Activated CD8-positive, alpha-beta memory T cell treated with anti-CD3 and anti-CD28 coated beads, Interleukin-2, amount 50 U/mL, for 24 hours (primary cell): ENCODE results near the gene TMEM179B.
"Not testable (repeated sequence)": the region's sequence is repeated elsewhere in the genome, so short reads cannot be mapped to it uniquely, and the experiment has no call there.

Experiments
- DNase-seq: peaks from one replicate; pipeline ENCODE4 v3.0.0-alpha.2; 2020; ENCODE audit errors: extremely low read depth

The TMEM179B gene

DNA sequence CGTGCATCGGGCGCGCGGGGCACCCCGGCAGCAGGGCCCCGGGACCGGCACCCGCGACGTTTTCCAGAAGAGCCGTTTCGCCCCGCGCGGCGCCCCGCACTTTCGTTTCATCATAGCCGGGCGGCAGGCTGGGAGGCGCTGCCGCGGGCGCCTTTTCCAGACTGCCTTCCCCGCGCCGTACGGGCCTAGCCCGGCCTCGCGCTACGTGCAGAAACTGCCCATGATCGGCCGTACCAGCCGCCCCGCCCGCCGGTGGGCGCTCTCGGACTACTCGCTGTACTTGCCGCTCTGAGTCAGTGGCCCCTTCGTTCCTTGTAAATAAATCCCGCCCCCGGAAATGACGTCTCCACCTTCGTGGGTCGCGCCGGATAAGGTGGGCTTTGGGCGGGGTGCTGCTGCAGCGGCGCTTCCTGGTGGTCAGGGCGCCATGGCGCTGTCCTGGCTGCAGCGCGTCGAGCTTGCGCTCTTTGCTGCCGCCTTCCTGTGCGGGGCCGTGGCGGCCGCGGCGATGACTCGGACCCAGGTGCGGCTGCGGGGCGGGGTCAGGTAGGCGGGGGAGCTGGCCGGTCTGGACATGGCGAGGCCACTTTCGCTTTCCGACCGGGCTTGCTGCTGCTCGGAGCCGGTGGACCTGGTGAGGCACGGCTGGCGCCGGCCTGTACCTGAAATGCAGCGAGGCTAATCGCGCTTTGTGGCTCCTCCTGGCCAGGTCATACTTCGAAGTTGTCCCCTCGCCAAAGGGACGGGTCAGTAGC, at the start of gene TMEM179B:
TMEM179B (plus strand) TSS at position 398 of the 755 bp plus-strand sequence; CDS start at position 428, 30 bp downstream.
- peak; percentile 99 for DNase-seq

- no peak for DNase-seq
Observed at GRCh38 chr11:62747475-62748160, 39.6 kb upstream of the TMEM179B start.

- not testable (repeated sequence) for DNase-seq
Observed at GRCh38 chr11:62749931-62750330, 37.3 kb upstream of the TMEM179B start.

- DNase-seq = no peak
Observed at GRCh38 chr11:62752177-62752785, 34.9 kb upstream of the TMEM179B start.

- no peak for DNase-seq
Observed at GRCh38 chr11:62752994-62753735, 34.0 kb upstream of the TMEM179B start.

DNA sequence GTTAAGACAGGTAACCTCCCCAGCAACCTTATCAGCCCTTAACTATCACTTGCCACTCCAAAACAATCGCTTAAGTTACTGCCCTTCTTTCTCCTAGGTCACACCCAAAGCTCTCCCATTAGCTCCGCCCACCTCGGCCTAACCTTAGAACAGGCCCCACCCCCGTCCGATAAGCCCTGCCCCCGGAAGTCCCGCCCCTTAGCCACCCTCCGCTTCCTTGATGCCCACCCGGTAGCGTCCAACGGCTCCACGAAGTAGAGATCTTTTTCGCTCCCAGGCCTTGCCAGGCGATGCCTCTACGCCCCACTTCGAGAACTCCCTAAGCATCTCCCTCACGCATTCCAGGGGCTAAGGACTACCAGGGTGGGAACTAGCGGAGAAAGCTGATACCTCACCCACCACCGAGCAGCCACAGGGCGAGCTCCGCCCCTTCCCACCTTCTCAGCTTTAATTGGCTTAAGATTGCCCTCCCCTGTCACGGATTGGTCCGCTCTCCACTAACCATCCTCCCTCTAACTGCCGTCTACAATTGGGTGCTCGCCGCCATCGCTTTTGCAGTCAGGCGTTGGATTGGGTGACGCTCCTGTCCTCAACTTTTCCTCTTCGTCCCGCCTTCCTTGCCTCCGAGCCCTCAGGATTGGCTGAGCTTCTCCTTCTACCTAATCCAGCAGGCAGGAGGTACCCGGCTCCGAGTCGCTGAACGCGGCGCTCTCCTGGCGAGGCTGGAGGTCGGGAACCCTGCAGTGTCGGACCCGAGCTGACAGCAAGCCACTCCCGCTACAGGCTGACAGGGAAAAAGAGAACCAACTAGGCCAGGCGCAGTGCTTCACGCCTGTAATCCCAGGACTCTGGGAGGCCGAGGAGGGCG, 33.2 kb upstream of the TMEM179B start, which contains the start of gene ZBTB3:
ZBTB3 (minus strand) TSS at position 425 of the 868 bp plus-strand sequence. CDS start 496 bp downstream, outside the sequence.
- peak; percentile 93 for DNase-seq

GRCh38 chr11:62755086-62755615, 32.1 kb upstream of the TMEM179B start:
- DNase-seq = no peak

GRCh38 chr11:62757846-62758788, 29.1 kb upstream of the TMEM179B start:
- DNase-seq = no peak

- DNase-seq = not testable (repeated sequence)
Observed at GRCh38 chr11:62760867-62761227, 26.4 kb upstream of the TMEM179B start.

GRCh38 chr11:62770778-62771143, 16.4 kb upstream of the TMEM179B start:
- DNase-seq = no peak

- DNase-seq = peak; percentile 87
Observed at GRCh38 chr11:62771144-62772021, 15.8 kb upstream of the TMEM179B start, which contains the start of gene TAF6L. Gene TAF6L, plus strand, starts transcription at chr11:62771396. Its CDS starts 4,388 bp downstream, at chr11:62775784.

DNA sequence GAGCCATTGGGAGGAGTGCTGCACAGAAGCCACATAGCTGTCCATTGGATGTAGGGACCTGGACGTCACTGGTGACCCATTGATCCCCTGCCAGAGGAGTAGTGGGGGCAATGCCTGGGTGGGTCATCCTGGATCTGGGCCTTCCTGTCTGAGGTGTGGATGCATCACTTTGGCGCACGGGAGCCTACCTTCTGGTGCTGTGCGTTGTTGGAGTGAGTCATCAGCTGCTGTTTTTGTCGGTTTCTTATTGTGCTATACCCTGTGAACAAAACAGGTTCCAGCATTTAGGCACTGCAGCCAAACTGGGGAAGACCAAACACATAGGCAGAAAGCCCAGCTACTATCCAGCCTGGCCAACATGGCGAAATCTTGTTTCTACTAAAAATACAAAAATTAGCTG, 12.8 kb upstream of the TMEM179B start:
- DNase-seq = no peak

DNA sequence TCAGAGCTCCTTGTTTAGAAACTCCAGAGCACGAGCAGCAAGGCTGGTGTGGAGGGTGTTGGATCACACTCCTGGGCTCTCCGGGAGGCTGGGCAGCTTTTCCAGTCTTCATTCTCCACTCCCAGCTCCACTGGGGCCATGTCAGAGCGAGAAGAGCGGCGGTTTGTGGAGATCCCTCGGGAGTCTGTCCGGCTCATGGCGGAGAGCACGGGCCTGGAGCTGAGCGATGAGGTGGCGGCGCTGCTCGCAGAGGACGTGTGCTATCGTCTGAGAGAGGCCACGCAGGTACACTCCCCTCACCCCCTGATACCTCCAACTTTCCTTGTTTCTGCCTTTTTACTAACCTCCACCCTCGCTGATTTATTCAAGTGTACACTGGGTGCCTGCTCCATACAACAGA, 11.6 kb upstream of the TMEM179B start:
- no peak for DNase-seq

DNA sequence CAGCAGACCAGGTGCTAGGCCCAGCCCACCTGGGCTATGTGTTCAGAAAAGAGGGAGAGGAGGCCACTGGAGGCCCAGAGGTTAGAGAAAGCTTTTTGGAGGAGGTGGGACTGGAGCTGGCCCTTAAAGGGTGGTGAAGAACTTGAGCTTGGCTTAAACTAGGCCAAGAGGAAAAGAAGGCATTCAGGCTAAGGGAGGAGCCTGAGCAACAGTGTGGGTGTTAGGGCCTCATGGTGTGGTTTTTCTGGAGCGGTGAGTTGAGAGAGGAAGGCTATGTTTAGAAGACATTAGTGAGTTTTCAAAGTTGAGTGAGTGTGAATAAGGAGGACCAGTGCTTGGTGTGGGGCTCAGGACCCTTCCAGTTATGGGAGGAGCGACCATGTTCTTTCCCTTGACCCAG, 9.8 kb upstream of the TMEM179B start:
- DNase-seq = no peak

DNA sequence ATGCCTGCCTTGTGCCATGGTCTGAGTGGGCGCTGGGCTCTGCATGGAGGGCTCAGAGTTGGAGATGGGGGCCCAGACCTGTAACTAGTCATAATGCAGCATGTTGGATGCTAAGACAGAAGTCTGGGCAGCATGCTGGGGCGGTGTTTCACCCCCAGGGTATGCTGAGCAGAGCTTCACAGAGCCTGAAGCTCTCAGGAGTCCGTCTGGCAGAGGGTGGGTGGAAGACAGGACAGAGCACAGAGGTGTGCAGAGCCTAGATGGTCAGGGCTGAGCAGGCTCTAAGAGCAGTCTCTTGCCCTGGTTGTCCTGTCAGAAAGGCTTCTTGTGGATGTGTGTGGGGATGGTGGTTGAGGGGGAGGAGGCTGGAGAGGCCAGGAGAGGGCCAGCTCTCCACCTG, 8.8 kb upstream of the TMEM179B start:
- no peak for DNase-seq

DNA sequence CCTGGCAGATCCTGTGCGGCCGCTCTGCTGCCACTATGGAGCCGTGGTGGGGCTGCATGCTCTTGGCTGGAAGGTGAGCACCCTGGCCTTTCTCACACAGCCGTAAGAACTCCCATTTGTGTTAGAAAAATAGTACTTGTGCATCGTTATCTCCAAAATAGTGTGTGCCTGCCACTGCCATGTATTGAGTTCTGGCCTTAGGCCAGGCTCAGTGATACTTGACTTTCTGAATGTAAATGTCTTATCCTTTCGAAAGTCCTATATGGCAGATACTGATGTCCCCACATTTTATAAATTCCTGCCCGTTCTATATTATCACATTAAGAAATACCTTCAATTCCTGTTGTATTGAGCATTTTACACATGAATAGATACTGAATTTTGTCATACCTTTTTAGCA, 4.4 kb upstream of the TMEM179B start:
- no peak for DNase-seq

DNA sequence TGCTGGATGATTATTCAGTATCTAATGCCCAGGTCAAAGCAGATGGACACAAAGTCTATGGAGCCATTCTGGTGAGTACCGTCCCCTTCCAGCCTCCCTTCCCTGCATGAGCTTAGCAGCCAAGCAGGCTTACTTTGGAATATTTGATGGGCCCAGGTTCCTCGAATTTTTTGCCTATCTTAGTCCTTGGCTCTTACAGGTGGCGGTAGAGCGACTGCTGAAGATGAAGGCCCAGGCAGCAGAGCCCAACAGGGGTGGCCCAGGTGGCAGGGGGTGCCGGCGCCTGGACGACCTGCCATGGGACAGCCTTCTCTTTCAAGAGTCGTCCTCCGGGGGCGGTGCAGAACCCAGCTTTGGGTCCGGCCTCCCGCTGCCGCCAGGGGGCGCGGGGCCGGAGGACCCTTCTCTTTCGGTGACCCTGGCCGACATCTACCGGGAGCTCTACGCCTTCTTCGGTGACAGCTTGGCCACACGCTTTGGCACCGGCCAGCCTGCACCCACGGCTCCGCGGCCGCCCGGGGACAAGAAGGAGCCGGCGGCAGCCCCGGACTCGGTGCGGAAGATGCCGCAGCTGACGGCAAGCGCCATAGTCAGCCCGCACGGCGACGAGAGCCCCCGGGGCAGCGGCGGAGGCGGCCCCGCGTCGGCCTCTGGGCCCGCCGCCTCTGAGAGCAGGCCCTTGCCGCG, 741 bp upstream of the TMEM179B start:
- peak; percentile 56 for DNase-seq

DNA sequence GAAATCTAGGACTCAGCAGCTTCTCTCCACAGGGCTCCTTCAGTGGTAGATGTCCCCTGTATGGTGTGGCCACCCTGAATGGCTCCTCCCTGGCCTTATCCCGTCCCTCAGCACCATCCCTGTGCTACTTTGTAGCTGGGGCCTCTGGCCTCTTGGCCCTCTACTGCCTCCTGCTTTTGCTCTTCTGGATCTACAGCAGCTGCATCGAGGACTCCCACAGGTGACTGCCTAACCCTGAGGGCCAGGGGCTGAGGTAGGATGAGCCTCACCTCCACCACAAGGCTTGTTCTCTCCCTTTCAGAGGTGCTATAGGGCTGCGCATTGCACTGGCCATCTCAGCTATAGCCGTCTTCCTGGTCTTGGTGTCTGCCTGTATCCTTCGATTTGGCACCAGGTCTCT, 1.8 kb downstream of the TMEM179B start:
- DNase-seq = no peak
